HG02981 (cell line): ENCODE measurements around the gene CRTC1.

Source experiments
- ATAC-seq: cut with Tn5 transposase; IDR thresholded peaks from one replicate; pipeline ENCODE4 v1.9.1; 2021; ENCODE audit warnings: mild to moderate bottlenecking, moderate library complexity; ENCODE audit not compliant: unreplicated experiment

Gene CRTC1

DNA sequence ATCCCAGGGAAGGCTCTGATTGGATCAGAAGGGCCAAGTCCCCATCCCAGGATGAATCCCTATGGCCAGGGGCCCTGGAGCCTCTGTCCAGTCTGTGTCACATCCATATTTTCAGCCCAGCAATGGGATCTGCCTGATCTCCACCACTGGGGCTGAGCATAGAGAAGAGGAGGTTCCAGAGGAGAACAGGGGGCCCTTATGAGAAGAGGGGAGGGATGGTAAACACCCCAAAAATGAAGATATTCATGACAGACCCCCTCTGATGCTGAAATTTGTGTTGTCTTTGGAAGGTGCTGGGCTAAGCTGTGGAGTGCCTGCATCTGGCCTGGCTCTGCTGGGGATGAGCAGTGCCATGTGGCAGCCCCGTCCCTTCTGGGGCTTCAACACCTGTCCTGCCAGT is 32.2 kb upstream of the CRTC1 start:
- no peak for ATAC-seq

DNA sequence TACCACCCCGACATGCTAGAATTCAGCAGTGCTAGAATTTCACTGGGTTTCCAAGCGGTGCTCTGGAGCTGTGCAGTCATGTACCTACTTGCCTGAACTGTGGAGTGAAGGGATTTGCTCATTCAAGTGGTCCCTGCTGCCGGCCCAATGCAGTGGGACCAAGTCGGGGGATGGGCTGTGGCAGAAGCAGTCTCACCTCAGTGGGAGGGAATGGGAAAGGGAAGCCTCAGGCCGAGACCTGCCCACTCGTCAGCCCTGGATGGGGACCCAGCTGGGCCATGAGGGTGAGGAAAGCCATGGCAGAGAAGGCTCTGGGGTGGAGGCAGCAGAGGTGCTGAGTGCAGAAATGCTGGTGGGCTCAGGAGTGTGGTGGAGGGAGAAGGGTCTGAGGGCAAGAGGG is 31.7 kb upstream of the CRTC1 start:
- no peak for ATAC-seq

DNA sequence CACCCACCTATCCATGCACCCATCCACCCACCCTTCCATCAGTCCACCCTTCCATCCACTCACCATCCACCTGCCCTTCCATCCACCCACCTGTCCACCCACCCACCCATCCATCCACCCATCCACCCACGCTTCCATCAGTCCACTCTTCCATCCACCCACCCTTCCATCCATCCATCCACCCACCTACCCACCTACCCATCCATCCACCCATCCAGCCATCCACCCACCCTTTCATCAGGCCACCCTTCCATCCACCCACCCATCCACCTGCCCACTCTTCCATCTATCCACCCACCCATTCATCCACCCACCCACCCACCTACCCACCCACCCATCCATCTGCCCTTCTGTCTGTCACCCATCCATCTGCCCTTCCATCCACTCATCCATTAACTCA is 29.6 kb upstream of the CRTC1 start:
- no peak for ATAC-seq

DNA sequence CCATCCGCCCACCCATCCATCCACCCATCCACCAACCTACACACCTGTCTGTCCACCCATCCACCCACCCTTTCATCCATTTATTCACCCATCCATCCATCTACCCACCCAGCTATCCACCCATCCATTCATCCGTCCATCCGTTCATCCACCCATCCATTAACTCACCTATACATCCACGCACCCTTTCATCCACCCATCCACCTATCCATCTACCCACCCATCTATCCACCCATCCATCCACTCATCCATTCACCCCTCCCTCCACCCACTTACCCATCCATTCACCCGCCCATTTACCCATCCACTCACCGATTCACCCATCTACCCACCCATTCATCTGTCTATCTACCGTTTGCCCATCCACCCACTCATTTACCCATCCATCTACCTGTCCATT is 29.0 kb upstream of the CRTC1 start:
- no peak for ATAC-seq

DNA sequence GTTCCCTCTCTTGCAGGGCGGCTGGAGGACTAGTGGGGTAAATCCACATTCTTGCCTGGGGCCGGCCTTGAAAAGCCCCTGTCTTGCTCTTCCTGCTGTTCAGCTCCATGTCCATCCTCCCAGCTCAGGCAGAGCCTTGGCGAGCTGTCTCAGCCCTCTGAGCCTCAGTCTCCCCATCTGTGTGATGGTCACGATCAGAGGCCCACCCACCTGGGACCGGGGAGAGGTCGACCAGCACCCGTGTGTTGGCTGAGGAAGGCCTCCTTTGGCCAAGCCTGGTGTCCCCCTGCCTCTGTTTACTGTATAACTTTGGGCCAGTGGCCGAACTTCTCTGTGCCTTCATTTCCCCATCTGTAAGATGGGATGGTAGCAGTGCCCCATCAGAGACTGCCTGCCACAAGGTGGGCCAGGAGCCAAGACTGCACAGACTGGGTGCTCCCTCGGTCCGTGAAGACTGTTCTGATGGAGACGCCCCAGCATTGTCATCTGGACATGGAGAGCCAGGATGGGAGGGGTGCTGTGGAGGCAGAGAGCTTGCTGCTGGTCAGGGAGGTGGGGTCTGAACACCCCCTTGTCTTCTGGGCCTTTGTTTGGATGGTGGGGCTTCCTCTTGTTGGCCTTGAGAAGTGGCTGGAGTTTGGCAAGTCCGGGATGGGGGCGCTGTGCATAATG is 28.2 kb upstream of the CRTC1 start:
- ATAC-seq, result no peak

DNA sequence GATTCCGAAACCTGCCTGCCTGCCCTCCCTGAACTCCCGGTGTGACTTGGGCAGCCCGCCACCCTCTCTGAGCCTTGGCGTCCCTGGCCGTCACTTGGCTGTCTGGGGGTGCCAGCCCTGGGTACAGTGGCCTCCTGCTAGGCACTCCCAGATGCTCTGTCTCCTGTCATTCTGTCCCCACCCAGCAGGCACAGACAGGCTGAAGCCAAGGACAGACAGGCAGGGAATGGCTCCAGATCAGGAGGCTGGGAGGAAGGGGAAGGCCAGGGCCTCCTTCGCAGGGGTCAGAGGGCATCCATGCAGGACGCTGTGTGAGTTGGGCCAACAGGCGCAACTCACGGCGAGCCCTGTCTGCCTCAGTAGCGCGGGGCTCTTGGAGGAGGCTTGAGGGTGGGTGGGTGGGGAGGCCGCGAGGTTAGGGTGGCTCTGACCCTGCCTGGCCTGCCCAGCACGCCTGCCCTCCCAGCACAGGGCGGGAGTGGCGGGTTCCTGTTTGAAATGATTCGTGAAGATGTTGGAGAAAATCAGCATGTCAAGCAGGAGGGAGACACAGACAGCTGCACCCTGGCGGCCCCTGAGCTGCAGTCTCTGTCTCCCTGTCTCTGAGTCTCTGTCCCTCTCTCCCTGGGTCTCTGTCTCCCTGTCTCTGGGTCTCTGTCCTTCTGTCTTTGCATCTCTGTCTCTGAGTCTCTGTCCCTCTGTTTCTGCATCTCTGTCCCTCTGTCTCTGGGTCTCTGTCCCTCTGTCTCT is 27.0 kb upstream of the CRTC1 start:
- ATAC-seq, result no peak

DNA sequence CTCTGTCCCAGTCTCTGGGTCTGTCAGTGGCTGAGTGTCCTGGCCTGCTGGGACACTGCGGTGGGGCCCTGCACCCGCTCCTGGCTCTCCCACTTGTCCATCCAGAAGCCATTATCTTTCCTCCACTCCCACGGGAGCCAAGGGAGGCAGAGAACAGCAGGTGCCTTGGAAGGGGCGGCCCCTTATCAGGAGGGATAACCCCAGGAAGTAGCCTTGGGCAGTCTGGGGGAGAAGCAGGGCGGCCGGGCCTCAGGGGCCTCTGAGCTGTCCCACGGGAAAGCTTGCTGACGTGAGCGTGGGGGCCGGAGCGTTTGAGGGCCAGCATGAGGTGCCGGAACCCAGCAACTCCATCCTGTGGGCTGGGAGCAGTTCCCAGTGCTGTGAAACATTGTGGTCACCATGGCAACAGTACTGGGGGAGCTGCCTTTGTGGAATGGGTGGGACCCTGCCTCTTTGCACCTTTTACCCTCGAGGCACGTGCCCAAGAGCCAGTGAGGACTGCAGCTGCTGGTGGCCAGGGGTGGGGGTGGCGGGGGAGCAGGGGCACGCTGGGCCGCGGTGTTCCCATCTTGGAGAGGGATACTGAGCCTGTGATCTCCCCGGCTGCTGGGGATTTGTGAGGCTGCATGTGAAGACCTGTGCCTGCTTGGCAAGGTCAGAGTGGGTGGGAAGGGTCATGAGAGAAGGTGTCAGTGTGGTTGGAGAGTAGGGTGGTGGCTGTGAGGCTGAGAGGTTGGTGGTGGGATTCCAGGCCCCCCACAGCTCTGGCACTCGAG is 25.7 kb upstream of the CRTC1 start:
- ATAC-seq, result no peak

DNA sequence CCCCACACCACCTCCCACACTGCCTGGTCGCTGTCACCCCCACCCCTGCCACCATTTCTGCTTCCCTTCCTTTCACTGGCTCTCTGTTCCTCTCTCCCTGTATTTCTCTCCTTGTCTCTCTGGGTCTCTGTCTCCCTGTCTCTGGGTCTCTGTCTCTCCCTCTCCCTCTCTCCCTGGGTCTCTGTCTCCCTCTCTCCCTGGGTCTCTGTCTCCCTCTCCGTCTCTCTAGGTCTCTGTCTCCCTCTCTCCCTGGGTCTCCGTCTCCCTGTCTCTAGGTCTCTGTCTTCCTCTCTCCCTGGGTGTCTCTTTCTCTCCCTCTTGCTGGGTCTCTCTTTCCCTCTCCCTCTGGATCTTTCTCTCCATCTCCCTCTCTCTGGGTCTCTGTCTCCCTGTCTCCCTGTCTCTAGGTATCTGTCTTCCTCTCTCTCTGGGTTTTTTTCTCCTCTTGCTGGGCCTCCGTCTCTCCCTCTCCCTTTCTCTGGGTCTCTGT is 25.1 kb upstream of the CRTC1 start:
- no peak for ATAC-seq

DNA sequence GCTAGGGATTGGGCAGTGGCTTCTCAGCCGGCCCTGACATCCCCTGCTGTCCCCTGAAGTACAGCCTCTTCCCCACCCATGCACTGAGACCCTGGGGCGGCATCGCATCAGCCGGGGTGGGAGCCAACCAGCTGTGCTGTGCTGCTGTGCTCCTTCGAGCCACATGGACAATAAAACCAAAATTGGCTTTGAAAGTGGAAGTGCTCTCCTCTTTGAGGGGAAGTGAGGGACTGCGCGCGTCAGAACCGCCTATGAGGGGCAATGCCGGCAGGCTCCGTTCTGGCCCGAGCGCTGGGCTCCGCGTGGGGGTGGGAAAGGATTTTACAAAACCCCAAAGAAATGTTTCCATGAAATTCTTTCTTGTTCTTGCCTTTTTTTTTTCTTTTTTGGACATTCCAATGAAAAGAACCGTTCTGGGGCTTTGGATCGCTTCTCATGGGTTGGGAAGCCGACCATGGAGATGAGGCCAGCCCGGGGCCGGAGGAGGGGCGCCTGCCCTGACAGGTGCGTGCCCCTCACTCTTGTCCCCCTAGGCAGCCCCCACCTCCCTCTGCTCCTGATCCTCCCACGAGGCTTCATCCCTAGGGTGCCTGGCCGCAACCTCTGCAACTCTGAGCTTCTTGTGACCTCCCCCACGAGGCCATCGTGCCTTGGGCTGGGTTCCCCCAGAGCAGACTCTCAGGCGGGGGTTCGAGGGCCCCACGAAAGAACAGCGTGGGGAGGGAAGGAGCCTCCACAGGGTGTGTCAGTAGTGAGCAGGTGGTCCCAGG is 24.0 kb upstream of the CRTC1 start:
- no peak for ATAC-seq

DNA sequence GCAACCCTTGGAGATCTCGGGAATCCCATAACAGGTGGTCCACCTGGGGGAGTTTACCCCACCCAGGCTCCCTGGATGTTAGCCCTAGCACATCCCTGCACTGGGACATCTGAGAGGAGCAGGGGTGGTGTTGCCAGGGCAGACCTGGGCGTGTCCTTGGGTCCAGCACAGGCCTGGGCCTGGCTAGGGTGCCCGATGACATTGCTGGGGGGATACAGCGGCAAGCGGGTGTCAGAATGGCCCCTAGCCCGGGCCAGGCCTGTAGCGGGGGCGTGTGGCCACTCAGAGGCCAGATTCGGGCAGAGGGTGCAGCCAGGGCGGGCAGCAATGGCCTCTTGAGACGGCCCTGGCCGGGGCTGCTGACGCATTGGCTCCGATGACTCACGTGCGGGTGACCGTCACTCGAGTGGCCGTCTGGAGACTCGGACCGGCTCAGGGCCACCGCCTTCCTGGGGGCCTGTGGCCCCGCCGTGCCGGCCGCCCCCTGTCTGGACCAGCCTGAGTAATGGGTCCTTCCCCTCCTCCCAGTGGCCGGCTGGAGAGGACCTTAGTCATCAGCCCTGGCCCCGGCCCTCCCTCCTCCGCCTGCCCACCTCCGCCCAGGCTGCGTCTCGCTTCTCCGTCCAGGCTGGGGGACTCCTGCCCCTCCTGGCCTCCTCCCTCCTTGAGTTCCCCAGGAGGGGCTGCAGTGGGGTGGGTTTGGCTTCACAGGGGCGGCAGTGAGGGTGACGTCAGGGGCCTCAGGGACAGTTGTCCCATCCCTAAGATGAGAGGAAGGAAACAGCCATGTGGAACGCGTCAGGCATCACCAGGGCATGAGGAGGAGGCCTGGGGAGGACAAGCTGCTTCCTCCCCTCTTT is 23.2 kb upstream of the CRTC1 start:
- ATAC-seq, result no peak

DNA sequence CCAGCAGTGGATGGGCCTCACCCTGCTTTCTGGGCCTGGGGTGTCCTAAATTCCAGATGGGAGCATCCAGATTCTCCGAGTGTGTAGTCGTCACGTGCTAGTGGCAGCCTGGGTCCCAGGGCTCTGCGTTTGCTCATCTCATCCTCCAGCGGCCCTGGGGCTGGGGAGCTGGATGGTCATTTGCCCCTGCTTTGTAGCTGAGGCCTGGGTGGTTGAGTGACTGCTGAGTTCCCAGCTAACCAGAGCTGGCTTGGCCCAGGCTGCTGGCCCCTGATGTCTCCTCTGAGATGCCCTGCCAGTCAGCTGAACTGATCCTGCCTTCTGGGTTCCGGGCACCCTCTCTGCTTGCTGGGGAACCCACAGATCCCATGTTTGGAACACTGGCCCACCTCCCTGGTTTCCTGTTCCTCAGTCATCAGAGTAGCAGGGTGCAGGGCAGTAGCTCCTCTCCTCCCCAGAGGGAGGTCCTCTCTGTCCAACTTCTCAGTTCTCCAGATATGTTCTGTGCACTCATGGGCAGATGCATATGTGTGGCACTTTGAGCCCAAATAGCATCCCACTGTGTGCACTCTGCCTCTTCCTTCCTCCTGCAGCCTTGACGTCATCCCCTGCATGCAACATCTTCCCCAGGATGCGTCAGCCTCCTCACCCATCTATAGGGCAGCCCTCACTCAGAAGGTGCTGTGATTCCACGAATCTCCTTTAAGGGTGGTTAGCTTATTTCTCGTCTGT is 22.4 kb upstream of the CRTC1 start:
- no peak for ATAC-seq

DNA sequence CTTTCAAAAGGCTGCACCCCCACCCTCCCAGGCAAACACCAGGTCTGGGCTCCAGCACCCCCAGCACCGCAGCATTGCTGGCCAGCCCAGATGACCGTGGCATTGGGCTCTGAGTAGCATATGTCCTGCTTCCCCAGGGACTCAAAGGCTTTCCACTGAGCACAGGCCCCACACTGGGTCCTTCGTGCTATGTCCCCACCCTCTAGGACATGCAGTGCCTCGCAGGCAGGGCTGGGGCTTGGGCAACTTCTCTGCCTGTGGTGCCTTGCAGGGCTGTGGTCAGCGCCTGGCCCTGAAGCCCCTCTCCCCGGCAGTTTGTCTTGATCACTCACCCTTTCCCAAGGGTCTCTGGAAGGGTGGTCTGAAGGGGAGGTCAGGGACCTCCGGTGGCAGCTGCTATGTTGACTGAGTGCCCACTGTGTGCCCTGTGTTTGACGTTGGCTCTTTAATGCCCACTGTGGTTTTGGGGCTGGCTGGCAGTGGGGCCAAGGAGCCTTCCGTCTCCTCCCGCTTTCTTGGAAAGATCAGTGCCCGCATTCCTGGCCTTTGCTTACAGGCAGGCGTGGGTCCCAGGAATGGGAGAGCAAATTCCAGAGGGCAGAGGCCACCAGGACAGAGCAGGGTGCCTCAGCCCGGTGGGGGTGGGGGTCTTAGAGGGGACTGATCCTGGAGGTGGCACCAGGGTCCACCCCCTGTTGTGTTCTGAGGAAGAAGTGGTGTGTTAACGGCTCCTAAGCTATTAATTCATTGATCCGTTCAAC is 20.3 kb upstream of the CRTC1 start:
- ATAC-seq, result no peak

DNA sequence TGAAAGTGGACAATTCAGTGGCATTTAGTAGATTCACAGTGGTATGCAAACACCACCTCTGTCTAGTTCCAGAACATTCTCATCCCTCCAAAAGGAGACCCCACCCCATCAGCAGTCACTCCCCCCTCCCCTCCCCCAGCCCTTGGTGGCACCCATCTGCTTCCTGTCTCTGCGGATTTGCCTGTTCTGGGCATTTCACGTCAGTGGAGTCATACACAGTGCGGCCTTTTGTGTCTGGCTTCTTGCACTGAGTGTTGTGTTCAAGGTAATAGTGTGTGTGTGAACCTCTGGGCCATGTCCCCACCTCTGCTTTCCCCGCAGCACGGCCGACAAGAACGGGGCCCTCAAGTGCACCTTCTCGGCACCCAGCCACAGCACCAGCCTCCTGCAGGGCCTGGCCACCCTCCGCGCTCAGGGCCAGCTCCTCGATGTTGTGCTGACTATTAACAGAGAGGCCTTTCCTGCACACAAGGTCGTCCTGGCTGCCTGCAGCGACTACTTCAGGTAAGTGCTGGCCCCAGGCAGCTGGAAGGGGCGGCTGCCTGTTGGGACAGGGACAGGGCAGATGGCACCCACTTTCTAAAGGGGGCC is 19.4 kb upstream of the CRTC1 start:
- ATAC-seq, result no peak

DNA sequence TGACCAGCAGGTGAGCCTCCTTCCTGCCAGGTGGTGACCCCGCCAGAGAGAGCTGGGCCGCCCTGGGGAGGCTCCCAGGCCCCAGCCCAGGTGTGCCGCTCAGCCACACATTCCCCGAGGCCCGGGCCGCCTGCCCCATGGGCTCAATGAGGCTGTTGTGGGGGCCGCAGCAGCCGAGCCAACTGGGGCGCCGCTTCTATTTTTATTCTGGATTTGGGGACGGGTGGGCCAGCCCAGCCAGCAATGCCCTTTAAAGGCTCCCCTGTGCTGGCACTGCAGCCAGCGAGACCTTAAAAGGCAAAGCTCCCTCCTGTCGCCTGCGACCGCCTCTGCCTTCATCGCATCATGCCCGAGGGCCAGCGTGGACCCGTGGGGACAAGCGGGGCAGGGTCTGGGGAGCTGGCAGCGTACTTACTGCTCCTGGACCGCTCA is 17.7 kb upstream of the CRTC1 start:
- ATAC-seq, result no peak

DNA sequence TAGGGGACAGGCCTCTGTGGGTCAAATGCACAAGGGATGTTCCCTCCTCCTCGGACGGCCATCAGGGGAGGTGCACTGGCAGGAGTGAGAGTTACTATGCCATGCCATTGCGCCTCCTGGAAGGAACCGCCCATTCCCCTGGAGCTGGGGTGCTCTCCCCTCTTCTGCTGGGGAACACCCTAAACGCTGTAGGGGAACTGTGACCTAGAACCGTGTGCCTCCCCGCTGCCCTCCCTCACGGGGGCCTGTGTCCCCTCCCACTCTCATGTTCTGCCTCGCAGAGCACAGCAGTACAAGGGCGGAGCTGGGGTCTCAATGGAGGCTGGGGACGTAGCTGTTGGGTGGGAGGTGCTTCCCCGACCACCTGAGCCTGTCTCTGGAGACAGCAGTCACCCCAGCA is 17.2 kb upstream of the CRTC1 start:
- no peak for ATAC-seq

DNA sequence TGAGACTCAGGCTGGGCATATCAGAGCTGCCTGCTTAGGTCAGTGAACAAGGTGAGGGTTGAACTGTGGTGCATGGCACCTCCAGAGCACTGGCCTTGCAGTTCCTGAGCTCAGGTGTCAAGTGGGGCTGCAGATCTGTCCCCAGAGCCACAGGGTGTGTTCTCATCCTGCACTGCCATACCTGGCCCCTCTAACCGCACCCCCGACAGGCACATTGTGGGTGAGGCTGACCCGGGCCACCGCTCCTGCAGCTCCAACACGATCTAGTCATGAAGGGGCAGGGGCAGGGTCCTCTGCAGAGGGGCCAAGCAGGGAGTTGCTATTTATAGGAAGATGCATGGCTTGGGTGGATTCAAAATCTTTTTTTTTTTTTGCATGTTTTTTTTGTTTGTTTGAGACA is 16.7 kb upstream of the CRTC1 start:
- no peak for ATAC-seq

DNA sequence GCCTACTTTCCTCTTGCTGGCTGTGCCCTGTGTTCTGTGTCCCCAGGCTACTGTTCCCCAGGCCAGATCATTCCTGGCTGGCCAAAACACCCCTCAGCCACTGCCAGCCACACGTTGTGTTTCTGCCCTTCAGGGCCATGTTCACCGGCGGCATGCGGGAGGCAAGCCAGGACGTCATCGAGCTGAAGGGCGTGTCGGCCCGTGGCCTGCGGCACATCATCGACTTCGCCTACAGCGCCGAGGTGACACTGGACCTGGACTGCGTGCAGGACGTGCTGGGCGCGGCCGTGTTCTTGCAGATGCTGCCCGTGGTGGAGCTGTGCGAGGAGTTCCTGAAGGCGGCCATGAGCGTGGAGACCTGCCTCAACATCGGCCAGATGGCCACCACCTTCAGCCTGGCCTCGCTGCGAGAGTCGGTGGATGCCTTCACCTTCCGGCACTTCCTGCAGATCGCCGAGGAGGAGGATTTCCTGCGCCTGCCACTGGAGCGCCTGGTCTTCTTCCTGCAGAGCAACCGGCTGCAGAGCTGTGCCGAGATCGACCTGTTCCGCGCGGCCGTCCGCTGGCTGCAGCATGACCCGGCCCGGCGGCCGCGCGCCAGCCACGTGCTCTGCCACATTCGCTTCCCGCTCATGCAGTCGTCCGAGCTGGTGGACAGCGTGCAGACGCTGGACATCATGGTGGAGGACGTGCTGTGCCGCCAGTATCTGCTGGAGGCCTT is 15.8 kb upstream of the CRTC1 start:
- ATAC-seq, result no peak

DNA sequence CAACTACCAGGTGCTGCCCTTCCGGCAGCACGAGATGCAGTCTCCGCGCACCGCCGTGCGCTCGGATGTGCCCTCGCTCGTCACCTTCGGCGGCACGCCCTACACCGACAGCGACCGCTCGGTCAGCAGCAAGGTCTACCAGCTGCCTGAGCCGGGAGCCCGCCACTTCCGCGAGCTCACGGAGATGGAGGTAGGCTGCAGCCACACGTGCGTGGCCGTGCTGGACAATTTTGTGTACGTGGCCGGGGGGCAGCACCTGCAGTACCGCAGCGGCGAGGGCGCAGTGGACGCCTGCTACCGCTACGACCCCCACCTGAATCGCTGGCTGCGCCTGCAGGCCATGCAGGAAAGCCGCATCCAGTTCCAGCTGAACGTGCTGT is 15.2 kb upstream of the CRTC1 start:
- ATAC-seq, result no peak
